HT-29 (cell line): Measurements from ENCODE around the gene LPGAT1. TPM values are rescaled to one million over a fixed set of nuclear protein-coding genes. Genes with fewer than 3 reads are reported as not detected.
"Not testable (repeated sequence)": the region's sequence is repeated elsewhere in the genome, so short reads cannot be mapped to it uniquely, and the experiment has no call there.

ENCODE experiments used
- DNase-seq: peaks from one replicate; pipeline ENCODE4 v3.0.0-alpha.2; 2015; ENCODE audit warnings: low spot score
- total RNA-seq: library from RNA; depleted of rRNA; stranded (reverse); fragments of >200 nt; shearing (Covaris generic); gene quantifications from 2 replicates; pipeline ENCODE4 v1.2.3, GENCODE V29; 2014; rRNA removed

Gene LPGAT1
- total RNA-seq: 13.1 and 13.7 TPM in 2 replicates

DNA sequence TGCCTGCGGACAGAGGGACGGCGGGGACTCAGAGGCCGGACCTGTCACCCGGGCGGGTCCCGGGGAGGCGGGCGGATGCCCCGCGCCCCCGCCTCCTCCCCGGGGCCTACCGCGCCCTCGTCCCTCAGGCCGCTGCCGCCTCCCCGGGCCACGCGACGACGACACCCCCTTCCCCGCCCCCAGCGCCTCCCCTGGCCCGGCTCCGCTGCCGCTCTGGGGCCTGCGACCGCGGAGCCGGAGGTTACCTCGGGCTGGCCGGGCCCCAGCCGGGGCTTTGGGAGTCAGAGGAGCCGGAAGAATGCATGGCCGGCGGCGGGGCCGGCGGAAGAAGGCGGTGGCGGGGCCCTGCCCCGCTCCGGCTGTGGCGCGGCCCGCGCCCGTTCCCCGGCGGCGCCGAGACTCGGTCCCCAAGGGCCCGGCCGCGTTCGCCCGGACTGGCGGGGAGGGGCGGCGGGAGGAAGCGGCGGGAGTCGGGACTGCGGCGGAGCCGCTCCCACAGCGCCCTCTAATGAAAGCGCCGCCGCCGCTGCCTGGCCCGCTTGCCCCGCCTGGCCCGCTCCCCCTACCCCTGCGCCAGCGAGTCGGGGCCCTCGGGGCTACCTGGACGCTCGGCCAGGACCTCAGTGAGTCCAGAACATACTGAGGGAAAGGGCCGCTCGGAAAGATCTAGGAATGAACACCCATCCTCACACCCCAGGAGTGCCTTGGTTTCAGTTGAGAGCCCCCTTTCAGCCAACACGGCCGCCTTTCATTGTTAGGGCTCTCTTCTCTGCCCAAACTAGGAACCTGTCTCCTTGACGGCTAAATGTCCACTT, at the start of gene LPGAT1:
Gene LPGAT1 (minus strand): TSS at position 436 of the 815 bp plus-strand sequence. CDS start 1,467 bp downstream, outside the sequence.
- peak; percentile 78 for DNase-seq

GRCh38 chr1:211879475-211879874, 48.9 kb upstream of the LPGAT1 start:
- no peak for DNase-seq

DNA sequence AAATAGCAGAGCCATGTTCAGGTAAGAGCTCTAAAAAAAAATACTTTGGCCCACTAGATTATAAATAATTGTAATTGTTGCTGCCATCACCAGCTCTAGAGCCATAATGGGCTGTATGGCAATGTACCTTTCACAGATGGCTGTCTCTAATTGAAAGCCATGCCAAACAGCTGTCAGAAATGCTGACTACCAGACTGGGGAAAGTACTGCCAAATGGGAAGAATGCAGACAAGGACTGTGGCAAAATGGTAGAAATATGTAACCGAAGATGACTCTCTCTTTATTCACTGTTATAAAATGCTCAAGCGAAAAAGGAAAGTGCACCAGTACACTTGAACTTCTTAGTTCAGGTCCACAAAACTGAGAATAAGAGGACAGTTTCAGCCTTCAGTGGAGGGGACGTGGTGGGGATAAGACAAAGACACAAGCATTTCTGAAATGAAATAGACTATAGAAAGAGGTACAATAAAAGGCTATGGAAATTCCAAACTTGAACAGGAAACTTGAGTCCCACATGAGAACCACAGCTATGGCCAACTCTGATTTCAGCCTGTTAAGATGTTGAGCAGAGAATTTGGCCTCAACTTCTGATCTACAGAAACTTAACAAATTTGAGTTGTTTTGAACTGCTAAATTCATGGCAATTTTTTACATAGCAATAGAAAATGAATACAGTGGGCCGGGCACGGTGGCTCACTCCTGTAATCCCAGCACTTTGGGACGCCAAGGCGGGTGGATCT, 46.5 kb upstream of the LPGAT1 start:
- DNase-seq: no peak

- no peak for DNase-seq
Measured at GRCh38 chr1:211875541-211875940, 45.0 kb upstream of the LPGAT1 start.

DNA sequence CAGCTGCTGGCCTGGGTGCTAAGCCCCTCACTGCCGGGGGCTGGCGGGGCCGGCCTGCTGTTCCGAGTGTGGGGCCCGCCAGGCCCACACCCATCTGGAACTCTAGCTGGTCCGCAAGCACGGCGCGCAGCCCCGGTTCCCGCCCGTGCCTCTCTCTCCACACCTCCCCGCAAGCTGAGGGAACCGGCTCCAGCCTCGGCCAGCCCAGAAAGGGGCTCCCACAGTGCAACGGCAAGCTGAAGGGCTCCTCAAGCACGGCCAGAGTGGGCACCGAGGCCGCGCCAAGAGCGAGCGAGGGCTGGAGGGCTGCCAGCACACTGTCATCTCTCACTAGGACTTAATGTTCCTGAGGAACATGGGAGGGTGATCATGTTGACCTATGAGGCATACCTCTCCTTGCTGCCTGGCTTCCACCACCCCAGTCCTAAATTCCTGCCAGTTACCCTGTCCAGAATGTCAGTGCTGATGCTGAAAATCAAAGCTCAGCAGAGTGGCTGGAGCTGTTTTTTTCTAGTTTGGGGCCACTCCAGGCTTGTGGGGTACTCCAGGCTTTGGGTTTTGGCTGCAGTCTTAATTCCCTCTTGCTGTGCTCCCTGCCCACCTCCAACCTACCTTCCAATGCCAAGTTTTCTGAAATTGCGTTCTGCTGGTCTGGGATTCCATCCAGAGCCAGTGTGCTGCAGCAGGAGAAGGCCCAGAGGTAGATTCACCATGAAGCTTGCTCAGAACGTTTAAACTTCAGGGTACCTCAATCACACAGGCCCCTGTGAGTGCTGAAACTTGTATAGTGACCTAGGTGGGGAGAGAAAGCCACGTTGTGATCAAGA, 44.2 kb upstream of the LPGAT1 start:
- DNase-seq: no peak

DNA sequence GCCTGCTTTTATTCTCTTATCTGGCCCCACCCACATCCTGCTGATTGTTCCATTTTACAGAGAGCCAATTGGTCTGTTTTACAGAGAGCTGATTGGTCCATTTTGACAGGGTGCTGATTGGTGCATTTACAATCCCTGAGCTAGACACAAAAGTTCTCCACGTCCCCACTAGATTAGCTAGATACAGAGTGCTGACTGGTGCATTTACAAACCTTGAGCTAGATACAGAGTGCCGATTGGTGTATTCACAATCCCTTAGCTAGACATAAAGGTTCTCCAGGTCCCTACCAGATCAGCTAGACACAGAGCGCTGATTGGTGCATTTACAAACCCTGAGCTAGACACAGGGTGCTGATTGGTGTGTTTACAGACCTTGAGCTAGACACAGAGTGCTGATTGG, 43.2 kb upstream of the LPGAT1 start:
- DNase-seq: not testable (repeated sequence)

DNA sequence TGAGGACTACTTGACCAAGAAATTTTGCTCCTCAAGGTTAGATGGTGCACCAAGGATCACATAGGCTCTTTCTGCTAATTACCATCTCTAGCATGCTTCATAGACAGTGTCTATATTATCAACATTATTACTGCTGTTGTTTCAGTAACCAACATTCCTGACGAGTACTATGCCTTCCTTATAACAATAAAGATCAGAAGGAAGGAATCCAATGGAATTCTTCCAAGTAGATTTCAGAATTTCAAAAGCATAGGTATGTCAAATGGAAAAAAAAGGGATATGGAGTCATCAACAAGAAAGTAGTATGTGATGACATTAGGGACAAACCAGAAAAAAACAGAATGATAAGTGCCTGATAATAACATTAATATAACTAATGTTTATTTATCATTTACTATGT, 39.6 kb upstream of the LPGAT1 start:
- DNase-seq: no peak

DNA sequence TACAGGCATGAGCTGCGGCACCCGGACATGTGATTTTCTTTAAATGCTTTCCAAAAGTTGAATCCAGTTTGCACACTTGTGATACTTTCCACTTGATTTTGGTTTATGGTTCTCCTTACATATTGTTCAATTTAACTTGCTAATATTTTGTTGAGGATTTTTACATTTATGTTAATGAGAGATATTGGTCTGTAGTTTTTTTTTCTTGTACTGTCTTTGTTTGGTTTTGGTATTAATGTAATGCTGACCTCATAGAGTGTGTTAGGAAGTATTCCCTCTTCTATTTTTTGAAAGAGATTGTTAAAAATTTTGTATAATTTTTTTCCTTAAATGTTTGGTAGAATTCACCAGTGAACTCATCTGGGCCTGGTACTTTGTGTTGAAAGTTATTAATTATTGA, 34.6 kb upstream of the LPGAT1 start:
- no peak for DNase-seq

GRCh38 chr1:211859405-211859804, 28.8 kb upstream of the LPGAT1 start:
- DNase-seq: no peak

- DNase-seq: no peak
Measured at GRCh38 chr1:211851174-211851573, 20.6 kb upstream of the LPGAT1 start.

DNA sequence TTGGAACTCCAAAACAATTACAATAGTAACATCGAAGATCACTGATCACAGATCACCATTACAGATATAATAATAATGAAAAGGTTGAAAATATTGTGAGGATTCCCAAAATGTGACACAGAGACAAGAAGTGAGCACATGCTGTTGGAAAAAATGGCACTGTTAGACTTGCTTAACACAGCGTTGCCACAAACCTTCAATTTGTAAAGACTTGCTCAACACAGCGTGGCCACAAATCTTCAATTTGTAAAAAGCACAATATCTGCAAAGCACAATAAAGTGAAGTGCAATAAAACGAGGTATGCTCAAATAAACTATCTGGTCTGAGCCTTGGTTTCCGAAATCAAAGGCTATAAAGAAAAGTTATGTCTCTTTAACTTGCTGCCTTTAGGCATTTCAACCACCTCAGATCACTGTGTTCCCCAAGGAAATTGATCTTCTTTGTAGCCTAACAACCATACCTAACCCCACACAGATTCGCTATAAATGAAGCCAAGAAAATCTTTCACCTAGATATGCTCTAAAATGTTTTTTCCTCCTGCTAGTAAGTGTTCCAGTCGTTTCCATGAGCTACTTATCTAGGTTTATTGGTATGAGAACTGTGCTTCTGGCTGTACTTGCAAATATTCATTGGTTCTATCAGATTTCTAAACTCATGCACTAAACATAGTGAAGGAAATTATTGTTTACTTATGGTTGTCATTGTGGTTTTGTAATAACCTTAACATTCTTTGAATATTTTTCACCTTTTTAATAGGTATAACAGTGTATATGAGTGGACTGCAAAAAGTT, 13.1 kb upstream of the LPGAT1 start:
- peak; percentile 13 for DNase-seq

GRCh38 chr1:211843018-211843417, 12.5 kb upstream of the LPGAT1 start:
- DNase-seq: no peak

DNA sequence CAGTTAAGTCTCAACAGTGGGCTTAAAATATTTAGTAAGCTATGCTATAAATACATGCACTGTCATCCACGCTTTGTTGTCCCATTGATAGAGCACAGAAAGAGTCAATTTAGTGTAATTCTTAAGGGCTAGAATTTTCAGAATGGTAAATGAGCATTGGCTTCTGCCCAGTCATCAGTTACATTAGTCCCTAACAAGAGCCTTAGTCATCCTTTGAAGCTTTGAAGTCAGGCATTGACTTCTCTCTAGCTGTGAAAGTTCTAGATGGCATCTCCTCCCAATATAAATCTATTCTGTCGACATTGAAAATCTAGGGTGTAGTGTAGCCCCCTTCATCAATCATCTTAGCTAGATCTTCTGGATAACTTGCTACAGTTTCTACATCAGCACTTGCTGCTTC, 12.0 kb upstream of the LPGAT1 start:
- no peak for DNase-seq

- no peak for DNase-seq
Measured at GRCh38 chr1:211839106-211839505, 8.5 kb upstream of the LPGAT1 start.

DNA sequence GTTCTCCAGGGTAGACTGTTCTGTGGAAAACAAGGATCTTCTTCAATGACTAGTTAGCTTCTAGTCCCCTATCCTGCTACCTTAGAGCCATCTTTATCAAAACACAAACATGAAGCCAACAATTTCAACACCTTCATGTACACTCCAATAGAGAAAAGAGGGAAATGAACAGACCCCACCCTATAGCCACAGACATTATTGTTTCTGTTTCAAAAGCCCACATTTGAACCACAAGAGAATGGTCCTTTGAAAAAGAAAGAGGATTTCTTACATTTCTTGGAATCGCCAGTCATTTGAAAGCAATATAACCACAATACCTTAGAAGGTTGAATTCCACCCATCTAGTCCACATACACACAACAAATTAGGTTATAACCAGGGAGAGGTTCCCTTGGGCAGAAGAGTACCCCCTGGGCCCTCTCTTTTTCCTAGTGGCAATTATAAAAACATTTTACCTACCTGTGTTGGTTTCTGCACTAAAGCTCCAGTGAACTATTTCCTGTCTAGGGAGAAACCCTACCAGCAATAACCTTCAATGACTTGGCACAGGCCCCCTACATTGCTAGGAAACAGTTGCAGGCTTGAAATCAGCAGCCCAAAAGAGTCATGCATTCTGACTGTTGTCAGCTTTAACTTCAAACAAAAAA, 2.7 kb upstream of the LPGAT1 start:
- DNase-seq: no peak

GRCh38 chr1:211832661-211833060, 2.1 kb upstream of the LPGAT1 start:
- DNase-seq: no peak

DNA sequence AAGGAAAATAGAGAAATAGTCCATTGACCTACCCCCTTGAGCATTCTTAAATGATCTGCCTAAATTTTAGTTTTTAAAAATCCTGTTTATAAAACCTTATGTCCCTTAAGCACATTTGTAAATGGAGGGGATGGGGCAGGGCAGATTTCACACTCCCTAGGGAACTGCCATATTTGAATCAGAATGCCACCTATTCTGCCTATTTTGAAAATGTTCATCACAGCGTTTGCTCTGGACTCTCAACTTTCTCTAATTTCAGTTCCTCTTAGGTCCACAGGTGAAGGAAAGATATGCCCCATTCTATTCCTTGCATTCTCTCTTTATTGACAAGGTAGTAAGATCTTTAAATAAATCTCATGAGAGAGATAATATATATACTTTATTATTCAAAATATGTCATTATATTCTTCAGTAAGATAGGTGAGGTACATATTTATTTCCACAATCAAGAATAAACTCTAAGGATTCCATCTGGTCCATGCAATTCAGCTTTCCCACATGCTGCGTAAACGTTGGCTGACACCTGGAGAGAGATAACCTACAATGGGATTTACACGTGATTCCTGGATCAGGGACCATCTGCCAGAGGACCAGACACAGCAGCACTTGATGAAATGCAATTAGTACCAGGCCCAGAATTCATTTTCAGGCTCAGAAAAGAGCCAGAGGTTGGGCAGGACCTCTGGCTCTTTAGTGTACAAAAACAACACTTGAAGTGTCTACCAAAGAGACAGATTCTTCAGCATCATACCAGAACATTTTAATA, 1.2 kb upstream of the LPGAT1 start:
- DNase-seq: no peak

- no peak for DNase-seq
Measured at GRCh38 chr1:211830055-211830327, 572 bp downstream of the LPGAT1 start.

DNA sequence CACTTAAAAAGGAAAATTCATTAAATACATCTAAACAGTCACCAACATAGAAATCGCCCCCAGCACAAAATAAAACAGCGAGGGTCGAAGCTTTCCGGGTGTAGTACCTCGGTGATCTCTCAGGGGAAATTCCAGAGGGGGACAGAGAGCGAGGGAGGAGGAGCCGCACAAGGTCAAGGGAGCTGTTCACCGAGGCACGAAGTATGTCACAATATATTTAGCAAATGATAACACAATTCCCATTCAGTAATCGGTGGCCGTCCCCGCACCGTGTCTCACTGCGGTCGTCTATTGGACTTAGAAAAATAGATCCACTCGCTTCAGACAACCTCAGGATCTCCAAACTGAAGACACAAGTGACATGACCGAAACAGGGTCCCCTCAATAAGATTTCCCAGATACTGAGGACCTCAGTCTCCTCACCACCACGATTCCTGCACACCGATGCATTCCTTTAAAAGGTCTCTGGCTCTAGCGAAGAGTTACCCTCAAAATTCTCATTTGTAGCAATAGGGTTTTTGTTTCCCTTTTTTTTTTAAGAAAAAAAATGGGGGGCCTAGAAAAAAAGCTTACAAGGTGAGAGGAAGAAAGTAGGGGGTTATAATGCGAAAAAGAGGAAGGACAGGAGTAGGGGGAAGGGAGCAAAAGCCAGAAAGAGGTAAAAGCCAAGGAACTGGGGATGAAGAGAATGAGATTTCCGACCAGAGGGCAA, 1.1 kb downstream of the LPGAT1 start:
- DNase-seq: peak; percentile 8
